Fibroblast of mammary gland (primary cell): Measurements from ENCODE around the gene BCL2L11.
A peak's percentile ranks its signal among the peaks of the same experiment; 100 is the strongest.

Experiments
- DNase-seq: peaks from one replicate; pipeline ENCODE4 v3.0.0-alpha.2; 2010; ENCODE audit warnings: low read depth
- H3K4me3 ChIP-seq: 2 replicates; pipeline ENCODE4 v1.5.1; 2011; ENCODE audit warnings: low read depth, mild to moderate bottlenecking, low read length, moderate library complexity; ENCODE audit not compliant: control insufficient read depth
- CTCF ChIP-seq: conservative IDR thresholded peaks from 2 replicates; pipeline ENCODE4 v1.5.1; 2011; ENCODE audit warnings: low read depth, low read length, inconsistent platforms; ENCODE audit not compliant: control insufficient read depth, insufficient read depth

Gene BCL2L11

GRCh38 chr2:111134055-111134454, 13.3 kb downstream of the BCL2L11 start:
- no peak overlapping the region for H3K4me3 ChIP-seq
- no peak for TF ChIP-seq CTCF
- no peak for DNase-seq

- no peak for TF ChIP-seq CTCF
- H3K4me3 ChIP-seq = no peak overlapping the region
- DNase-seq = no peak
These were observed 14.7 kb downstream of the BCL2L11 start for GRCh38 chr2:111135237-111135909.

- no peak overlapping the region for H3K4me3 ChIP-seq
- peak; percentile 89 for DNase-seq
- peak; percentile 50 for TF ChIP-seq CTCF
These were observed 15.2 kb downstream of the BCL2L11 start for GRCh38 chr2:111135910-111136297.

GRCh38 chr2:111138839-111139238, 18.1 kb downstream of the BCL2L11 start:
- no peak for DNase-seq
- H3K4me3 ChIP-seq = no peak overlapping the region
- TF ChIP-seq CTCF = no peak

DNA sequence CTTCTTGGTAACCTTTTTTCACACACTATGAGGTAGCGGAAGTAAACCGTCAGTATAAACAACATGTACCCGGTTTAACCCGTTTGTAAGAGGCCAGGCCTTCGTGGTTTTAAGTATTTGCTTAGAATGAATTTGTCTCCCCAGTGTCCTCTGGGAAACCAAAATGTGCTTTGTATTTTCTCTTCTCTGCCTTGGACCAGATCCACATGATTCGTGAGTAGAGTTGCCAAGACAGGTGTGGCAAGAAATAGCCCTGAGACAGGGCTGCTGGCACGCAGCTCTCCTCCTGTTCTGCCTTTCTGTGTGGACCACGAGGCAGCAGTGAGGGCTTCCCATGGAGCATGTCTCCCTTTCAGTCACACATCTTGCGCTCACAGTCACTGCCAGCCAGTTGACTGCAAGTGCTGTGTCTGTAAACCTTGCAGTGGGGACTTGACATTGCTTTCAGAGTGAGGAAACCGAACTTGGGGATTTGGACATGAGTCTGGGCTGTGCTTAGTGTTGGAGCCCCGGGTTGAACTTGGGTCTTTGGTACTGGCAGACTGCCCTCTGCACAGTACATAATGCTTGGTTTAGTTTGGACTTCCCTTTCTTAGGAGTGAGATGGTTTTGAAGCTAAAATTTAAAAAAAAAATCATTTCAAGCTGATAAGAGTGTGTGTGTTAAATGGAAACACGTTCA, 19.1 kb downstream of the BCL2L11 start:
- TF ChIP-seq CTCF = no peak
- H3K4me3 ChIP-seq = no peak overlapping the region
- DNase-seq = peak; percentile 27

GRCh38 chr2:111140815-111141214, 20.1 kb downstream of the BCL2L11 start:
- TF ChIP-seq CTCF = no peak
- DNase-seq = no peak
- H3K4me3 ChIP-seq = no peak overlapping the region
